Measurements from ENCODE around the gene LATS2.

DNA sequence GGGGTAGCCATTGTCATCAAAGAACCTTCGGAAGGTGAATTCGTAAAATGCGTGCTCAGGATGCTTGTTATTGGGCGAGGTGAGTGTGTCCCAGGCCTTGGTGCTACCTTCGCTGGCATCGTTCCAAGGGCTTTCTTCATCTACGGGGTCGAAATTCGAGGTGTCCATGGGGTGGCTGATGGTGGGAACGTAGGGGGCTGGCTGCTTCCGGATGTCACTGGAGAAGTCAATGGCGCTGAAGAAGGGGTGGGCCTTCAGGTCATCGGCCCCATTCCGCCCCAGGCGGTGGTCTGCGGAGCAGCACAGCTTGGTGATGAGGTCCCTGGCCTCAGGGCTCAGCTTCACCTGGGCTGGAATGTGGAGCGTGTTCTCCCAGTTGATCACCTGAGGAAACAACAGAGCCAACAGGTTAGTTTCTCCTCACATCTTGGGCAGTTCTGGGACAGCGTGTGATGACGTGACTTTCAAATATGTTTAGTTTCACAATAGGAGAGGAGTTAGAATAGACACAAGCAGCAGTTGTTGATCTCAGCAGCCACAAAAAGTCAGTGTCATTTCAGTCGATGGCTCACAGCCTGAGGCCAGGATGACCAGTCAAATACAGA, 86.3 kb downstream of the LATS2 start:
- TF ChIP-seq CTCF (IDR thresholded peaks at IDR 0.05) (no peak), POLR2A (IDR thresholded peaks at IDR 0.05) (no peak), EP300 (IDR thresholded peaks at IDR 0.05) (no peak)

All from ovary (tissue), 3 donors.